ENCODE measurements around the gene TRAF6.
"Not testable (repeated sequence)": the region's sequence is repeated elsewhere in the genome, so short reads cannot be mapped to it uniquely, and the experiment has no call there.

The TRAF6 gene, protein sequence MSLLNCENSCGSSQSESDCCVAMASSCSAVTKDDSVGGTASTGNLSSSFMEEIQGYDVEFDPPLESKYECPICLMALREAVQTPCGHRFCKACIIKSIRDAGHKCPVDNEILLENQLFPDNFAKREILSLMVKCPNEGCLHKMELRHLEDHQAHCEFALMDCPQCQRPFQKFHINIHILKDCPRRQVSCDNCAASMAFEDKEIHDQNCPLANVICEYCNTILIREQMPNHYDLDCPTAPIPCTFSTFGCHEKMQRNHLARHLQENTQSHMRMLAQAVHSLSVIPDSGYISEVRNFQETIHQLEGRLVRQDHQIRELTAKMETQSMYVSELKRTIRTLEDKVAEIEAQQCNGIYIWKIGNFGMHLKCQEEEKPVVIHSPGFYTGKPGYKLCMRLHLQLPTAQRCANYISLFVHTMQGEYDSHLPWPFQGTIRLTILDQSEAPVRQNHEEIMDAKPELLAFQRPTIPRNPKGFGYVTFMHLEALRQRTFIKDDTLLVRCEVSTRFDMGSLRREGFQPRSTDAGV

DNA sequence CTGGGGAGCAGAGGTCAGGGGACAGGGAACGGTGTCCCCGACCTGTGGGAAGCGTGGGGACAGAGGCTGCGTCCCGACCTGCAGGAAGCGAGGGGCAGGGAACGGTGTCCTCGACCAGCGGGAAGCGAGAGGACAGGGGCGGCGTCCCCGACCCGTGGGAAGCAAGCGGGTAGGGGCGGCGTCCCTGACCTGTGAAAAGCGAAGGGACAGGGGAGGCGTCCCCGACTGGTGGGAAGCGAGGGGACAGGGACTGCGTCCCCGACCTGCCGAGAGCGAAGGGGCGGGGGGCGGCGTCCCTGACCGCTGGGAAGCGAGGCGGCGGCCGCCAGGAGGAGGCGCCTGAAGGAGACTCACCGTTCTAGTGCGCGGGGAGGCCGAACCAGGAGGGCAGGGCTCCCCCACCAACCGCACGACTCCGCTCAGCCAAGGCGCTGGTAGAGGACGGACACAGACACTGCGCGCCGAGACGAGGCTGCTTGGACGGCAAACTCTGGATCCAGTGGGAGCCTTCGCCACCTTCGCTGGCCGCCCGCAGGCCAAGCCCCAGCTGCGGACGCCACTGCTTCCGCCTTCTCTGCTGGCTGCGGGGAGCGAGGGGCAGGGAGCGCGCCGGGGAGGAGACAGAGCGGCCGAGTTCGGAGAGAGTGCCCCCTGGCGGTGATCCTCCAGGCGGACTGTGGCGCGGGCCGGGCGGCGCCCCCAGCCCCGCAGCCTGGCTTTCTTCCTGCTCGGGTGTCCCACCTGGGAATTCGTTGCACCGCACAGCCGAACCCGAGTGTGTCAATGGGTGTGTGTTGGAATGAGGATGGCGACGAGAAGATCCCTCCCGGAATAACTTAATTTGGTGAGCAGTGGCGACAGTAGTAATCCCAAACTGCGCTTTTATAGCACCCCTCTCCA is at the start of gene TRAF6:
TRAF6 (minus strand) TSS at position 579 of the 900 bp plus-strand sequence. CDS start 8,757 bp downstream, outside the sequence.
- peak; percentile 66 for FAIRE-seq
- DNase-seq (ENCODE audit: insufficient read length, low spot score): peak; percentile 89

- FAIRE-seq (peak; percentile 64), DNase-seq (ENCODE audit: insufficient read length, low spot score) (peak; percentile 15)
Observed at GRCh38 chr11:36558571-36559413, 48.7 kb upstream of the TRAF6 start.

DNA sequence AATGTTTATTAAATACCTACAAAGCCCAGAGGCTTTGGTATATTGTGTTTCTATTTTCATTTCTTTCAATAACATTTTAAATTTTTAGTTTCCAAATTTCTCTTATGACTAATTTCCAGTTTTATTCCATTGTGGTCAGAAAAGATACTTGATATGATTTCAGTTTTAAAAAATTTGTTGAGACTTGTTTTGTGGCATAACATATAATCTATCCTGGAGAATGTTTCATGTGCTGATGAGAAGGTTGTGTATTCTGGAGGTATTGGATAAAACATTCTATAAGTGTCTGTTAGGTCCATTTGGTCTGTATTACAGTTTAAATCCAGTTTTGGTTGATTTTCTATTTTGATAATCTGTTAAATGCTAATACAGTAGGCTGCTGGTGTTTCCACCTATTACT is 47.9 kb upstream of the TRAF6 start:
- FAIRE-seq: no peak
- DNase-seq (ENCODE audit: insufficient read length, low spot score): no peak

DNA sequence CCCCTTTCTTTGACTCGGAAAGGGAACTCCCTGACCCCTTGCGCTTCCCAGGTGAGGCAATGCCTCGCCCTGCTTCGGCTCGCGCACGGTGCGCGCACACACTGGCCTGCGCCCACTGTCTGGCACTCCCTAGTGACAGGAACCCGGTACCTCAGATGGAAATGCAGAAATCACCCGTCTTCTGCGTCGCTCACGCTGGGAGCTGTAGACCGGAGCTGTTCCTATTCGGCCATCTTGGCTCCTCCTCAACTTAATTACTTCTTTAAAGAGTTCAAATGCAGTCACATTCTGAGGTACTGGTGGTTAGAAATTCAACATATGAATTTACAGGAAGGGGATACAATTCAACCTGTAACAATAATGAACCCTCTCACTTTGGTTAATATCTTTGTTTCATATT is 47.3 kb upstream of the TRAF6 start:
- DNase-seq (ENCODE audit: insufficient read length, low spot score); FAIRE-seq: not testable (repeated sequence)

GRCh38 chr11:36550385-36551115 is 40.5 kb upstream of the TRAF6 start:
- FAIRE-seq (no peak), DNase-seq (ENCODE audit: insufficient read length, low spot score) (no peak)

GRCh38 chr11:36540998-36541397 is 30.9 kb upstream of the TRAF6 start:
- peak; percentile 9 for DNase-seq (ENCODE audit: insufficient read length, low spot score)
- peak; percentile 53 for FAIRE-seq

DNA sequence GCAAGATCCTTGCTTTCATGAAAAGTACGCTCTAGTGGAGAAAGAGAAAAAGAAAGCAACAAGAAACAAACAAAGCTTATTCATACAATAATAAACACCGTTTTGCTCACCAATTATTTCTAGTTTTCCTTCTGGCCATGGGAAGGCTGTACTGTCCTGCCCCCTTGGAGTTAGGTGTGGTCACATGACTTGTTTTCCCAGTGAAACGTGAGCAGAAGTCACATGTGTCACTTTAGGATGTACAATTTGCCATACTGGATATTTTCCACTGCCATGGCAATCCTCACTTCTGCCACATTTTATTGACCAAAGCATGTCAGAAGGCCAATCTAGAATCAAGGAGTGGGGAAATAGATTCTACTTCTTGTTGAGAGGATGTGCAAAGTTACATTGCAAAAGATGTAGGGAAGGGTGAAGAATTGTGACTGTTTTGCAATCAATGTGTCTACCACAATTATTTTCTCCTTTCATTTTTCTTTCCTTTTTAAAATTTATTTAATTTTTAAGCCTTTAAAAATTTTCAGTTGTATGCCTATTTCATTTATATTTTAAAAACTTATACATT is 24.3 kb upstream of the TRAF6 start:
- FAIRE-seq: no peak
- no peak for DNase-seq (ENCODE audit: insufficient read length, low spot score)

- DNase-seq (ENCODE audit: insufficient read length, low spot score): no peak
- no peak for FAIRE-seq
Observed at GRCh38 chr11:36532941-36533601, 23.0 kb upstream of the TRAF6 start.

- no peak for DNase-seq (ENCODE audit: insufficient read length, low spot score)
- no peak for FAIRE-seq
Observed at GRCh38 chr11:36530840-36531239, 20.8 kb upstream of the TRAF6 start.

- DNase-seq (ENCODE audit: insufficient read length, low spot score): no peak
Observed at GRCh38 chr11:36513965-36514364, 3.9 kb upstream of the TRAF6 start.

DNA sequence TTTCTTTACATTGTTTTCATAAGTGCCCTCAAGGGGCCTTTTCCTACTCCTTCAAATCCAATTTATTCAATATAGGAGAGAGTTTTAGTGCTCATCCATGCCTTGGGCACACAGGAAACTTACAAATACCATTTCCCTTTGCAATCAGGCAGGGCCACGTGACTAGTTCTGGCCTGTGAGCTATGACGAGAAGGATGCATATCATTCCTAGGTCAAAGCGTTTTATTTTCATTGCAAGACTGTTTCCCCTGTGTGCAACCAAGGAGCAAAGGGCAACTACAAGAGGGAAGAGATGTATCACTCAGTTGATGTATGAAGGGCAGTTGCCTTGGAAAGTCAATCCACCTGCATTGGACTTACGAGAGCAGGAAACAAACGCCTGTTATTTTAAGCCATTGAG is 1.9 kb upstream of the TRAF6 start:
- DNase-seq (ENCODE audit: insufficient read length, low spot score) (no peak), FAIRE-seq (no peak)

More at GRCh38 chr11:36513965-36514364, 3.9 kb upstream of the TRAF6 start:
- no peak for FAIRE-seq

GRCh38 chr11:36511062-36511461 is 990 bp upstream of the TRAF6 start:
- FAIRE-seq: peak; percentile 48
- not testable (repeated sequence) for DNase-seq (ENCODE audit: insufficient read length, low spot score)

DNA sequence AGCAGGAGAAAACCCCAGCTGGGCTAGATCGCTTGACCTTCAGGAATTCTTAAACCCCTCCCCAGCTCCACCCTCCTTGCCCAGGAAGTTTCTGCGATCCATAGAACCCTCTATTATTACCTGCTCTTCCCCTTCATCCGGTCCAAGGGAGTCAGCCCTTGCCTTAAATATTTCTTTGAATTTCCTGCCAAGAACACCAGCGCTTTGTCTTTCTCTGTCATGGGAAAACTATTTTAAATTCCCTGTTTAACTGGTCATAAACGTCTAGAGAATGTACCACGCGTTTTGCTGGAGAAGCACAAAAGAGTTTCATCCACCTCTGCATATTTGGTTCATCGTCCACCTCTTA is 496 bp upstream of the TRAF6 start:
- no peak for FAIRE-seq
- no peak for DNase-seq (ENCODE audit: insufficient read length, low spot score)

DNA sequence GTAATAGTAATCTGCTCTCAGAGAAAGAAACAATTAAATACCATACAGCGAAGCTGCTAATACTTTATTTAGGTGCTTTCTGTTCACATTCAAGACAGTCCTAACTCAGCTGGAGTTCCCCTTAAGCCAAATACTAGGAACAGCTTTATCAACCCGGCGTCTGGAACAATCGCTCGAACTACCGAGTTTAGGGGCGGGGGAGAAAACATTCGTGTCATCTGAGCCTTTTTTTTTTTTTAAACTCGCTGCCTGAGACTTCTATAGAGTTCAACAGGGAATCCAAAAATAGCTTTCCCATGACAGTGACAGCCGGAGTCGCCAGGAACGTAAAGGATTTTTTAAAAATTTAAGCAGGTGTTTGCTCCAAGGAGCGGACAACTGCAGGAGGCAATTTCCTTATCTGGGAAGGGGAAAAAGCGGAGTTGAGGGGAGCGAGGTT is 852 bp downstream of the TRAF6 start:
- DNase-seq (ENCODE audit: insufficient read length, low spot score): no peak
- FAIRE-seq: peak; percentile 49

- FAIRE-seq (no peak), DNase-seq (ENCODE audit: insufficient read length, low spot score) (no peak)
Observed at GRCh38 chr11:36508743-36509142, 1.3 kb downstream of the TRAF6 start.

- FAIRE-seq (no peak), DNase-seq (ENCODE audit: insufficient read length, low spot score) (no peak)
Observed at GRCh38 chr11:36507824-36508489, 2.1 kb downstream of the TRAF6 start.

- FAIRE-seq (no peak), DNase-seq (ENCODE audit: insufficient read length, low spot score) (no peak)
Observed at GRCh38 chr11:36501236-36501635, 8.8 kb downstream of the TRAF6 start.

DNA sequence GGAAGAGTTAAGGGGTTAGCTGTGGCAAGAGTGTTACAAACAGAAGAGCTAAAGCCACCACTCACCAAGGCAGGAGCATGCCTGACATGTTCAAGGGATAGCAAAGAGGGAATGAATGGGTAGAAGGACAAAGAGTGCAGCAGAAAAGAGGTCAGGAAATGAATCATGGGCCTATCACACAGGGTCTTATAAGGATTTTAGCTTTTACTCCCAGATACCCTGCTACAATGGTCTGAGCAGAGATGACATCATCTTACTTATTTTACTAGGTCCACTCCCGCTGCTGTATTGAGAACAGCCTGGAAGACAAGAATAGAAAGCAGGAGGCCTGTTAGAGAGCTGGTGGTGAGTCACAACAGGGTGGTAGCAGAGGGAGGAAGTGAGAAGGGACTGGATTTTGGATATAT is 9.8 kb downstream of the TRAF6 start:
- FAIRE-seq (peak; percentile 59), DNase-seq (ENCODE audit: insufficient read length, low spot score) (no peak)

Data from GM19239 (cell line).